ENCODE results near the gene SETDB2. TPM values are rescaled to one million over a fixed set of nuclear protein-coding genes. Genes with fewer than 3 reads are reported as not detected.
A peak's percentile ranks its signal among the peaks of the same experiment; 100 is the strongest.

Gene SETDB2
- total and polyA plus RNA-seq, 2 of the 13 experiments (the other 11 are each of a cell fraction or from before 2014, with no cell fraction given), result 8.1 to 8.7 TPM

DNA sequence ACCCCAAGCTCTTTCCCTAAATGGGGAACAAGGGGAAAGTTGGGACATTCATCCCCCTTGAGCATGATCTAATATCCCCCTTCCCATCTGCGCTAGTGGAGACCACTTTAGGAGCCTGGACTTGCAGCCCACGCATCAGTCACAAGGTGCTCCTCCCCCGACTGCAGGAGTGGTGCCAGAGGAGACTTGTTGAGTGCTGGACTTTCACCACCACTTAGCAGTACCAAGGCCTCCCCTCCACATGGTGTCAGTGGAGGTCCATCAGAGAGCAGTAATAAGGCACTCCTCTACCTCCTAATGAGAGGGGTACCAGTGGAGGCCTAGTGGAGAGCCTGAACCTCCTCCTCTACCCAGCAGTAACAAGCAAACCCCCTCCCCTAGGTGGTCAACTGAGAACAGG lies 22.7 kb upstream of the SETDB2 start (continued):
- TF ChIP-seq, protein P1, sequence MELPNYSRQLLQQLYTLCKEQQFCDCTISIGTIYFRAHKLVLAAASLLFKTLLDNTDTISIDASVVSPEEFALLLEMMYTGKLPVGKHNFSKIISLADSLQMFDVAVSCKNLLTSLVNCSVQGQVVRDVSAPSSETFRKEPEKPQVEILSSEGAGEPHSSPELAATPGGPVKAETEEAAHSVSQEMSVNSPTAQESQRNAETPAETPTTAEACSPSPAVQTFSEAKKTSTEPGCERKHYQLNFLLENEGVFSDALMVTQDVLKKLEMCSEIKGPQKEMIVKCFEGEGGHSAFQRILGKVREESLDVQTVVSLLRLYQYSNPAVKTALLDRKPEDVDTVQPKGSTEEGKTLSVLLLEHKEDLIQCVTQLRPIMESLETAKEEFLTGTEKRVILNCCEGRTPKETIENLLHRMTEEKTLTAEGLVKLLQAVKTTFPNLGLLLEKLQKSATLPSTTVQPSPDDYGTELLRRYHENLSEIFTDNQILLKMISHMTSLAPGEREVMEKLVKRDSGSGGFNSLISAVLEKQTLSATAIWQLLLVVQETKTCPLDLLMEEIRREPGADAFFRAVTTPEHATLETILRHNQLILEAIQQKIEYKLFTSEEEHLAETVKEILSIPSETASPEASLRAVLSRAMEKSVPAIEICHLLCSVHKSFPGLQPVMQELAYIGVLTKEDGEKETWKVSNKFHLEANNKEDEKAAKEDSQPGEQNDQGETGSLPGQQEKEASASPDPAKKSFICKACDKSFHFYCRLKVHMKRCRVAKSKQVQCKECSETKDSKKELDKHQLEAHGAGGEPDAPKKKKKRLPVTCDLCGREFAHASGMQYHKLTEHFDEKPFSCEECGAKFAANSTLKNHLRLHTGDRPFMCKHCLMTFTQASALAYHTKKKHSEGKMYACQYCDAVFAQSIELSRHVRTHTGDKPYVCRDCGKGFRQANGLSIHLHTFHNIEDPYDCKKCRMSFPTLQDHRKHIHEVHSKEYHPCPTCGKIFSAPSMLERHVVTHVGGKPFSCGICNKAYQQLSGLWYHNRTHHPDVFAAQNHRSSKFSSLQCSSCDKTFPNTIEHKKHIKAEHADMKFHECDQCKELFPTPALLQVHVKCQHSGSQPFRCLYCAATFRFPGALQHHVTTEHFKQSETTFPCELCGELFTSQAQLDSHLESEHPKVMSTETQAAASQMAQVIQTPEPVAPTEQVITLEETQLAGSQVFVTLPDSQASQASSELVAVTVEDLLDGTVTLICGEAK (IDR thresholded peaks at IDR 0.05), result no peak
- TF ChIP-seq, protein P1 (CRISPR knock-in tag; IDR thresholded peaks at IDR 0.05), result no peak
- TF ChIP-seq FOXO4 (CRISPR knock-in tag; conservative IDR thresholded peaks at IDR 0.05), result no peak
- no peak for TF ChIP-seq ATF4 (CRISPR knock-in tag; IDR thresholded peaks at IDR 0.05)
- TF ChIP-seq ZKSCAN1 (IDR thresholded peaks at IDR 0.05; ENCODE audit: low read length), result no peak
- TF ChIP-seq ZNF264 (CRISPR knock-in tag; IDR thresholded peaks at IDR 0.05), result no peak
- TF ChIP-seq, protein P2, sequence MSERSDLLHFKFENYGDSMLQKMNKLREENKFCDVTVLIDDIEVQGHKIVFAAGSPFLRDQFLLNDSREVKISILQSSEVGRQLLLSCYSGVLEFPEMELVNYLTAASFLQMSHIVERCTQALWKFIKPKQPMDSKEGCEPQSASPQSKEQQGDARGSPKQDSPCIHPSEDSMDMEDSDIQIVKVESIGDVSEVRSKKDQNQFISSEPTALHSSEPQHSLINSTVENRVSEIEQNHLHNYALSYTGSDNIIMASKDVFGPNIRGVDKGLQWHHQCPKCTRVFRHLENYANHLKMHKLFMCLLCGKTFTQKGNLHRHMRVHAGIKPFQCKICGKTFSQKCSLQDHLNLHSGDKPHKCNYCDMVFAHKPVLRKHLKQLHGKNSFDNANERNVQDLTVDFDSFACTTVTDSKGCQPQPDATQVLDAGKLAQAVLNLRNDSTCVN (CRISPR knock-in tag; IDR thresholded peaks at IDR 0.05; ENCODE audit: borderline replicate concordance), result no peak
- no peak for TF ChIP-seq TRIM24 (CRISPR knock-in tag; IDR thresholded peaks at IDR 0.05)
- no peak for TF ChIP-seq TSC22D2 (CRISPR knock-in tag; IDR thresholded peaks at IDR 0.05; ENCODE audit: borderline replicate concordance)
- TF ChIP-seq ZNF629 (CRISPR knock-in tag; conservative IDR thresholded peaks at IDR 0.05), result no peak
- TF ChIP-seq ZKSCAN5 (CRISPR knock-in tag; IDR thresholded peaks at IDR 0.05), result no peak
- peak; percentile 37 for TF ChIP-seq ZNF781 (CRISPR knock-in tag; IDR thresholded peaks at IDR 0.05; ENCODE audit: borderline replicate concordance, not compliant biosample characterization)
- TF ChIP-seq GZF1 (CRISPR knock-in tag; IDR thresholded peaks at IDR 0.05), result no peak
- no peak for TF ChIP-seq CEBPG (CRISPR knock-in tag; IDR thresholded peaks at IDR 0.05)
- no peak for TF ChIP-seq SMAD1 (CRISPR knock-in tag; IDR thresholded peaks at IDR 0.05; ENCODE audit: borderline replicate concordance, low read depth)
- TF ChIP-seq ZNF337 (CRISPR knock-in tag; IDR thresholded peaks at IDR 0.05; ENCODE audit: borderline replicate concordance, low read depth), result no peak
- TF ChIP-seq ZNF569 (CRISPR knock-in tag; IDR thresholded peaks at IDR 0.05; ENCODE audit: borderline replicate concordance), result no peak
- TF ChIP-seq FOXM1 (CRISPR knock-in tag; IDR thresholded peaks at IDR 0.05), result no peak
- no peak for TF ChIP-seq ZNF766 (CRISPR knock-in tag; IDR thresholded peaks at IDR 0.05; ENCODE audit: borderline replicate concordance)
